ENCODE data around the gene UBE2L6.

Gene UBE2L6

DNA sequence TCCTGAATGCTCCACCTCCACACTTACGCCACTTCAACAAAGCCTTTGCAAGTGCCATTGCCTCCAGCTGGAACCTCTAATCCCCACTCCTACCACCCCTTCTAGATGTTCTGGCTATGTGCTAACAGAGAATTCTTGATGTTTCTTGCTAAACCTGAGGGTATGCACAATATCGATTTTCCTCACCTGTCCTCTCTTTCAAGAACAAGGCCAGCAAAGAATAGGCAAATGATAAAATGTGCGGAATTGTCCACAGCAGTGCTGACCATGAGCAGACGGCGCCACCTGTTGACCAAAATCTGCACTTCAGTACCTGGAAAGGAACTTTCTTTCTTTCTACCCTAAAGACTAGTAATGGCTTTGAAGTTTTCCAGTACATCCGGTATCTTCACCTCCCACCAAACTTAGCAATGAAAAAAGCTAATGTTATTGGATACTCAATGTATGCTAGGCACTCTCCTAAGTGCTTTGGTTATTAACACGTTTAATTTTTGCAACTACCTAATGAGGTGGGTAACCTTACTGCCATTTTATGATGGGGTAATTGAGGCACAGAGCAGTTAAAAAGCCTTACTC is 40.3 kb downstream of the UBE2L6 start:
- peak in 1 of 2 experiments; percentile 1 for DNase-seq

DNA sequence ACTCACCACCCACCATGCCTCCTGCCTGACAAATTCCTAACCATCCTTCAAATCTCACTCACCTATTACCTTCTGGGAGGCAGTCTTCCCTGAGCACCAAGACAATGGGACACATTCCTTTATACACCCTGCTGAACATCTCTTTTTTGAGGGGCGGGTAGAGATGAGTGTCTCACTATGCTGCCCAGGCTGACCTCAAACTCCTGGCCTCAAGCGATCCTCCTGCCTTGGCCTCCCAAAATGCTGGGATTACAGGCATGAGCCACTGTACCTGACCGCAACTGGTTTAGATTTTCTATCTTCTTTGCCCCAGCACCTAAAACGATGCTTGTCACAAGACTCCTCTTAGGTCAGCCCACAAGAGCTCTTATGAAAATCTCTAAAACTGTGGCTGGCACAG is 44.1 kb downstream of the UBE2L6 start:
- no peak for DNase-seq

DNA sequence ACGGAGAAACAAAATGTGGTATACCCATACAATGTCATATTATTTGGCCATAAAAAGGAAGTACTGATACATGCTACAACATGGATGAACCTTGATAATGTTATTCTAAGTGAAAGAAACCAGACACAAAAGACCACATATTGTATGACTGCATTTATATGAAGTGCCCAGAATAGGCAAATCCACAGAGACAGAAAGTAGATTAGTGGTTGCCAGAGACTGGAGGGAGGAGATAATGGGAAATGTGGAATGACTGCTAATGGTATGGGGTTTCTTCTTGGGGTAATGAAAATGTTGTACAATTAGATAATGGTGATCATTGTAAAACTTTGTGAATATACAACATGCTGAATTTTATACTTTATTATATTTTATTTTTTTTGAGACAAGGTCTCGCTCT is 46.4 kb downstream of the UBE2L6 start:
- no peak for DNase-seq

DNA sequence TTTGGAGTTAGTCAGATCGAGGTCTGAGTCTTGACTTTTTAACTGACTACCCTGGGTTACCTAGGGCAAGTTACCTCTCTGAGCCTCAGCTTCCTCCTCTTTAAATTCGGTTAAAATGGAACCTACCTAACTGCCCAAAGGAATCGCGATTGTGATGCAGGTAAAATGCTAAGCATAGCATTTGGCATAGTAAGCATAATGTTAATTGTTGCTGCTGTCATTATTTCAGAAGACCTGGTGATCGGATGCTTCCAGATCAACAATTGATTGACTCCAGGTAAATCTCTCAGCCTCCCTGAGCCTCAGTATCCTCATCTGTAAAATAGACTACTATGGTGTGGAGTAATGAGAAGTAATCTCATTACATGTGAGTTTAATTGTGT is 51.4 kb downstream of the UBE2L6 start:
- no peak for DNase-seq

DNA sequence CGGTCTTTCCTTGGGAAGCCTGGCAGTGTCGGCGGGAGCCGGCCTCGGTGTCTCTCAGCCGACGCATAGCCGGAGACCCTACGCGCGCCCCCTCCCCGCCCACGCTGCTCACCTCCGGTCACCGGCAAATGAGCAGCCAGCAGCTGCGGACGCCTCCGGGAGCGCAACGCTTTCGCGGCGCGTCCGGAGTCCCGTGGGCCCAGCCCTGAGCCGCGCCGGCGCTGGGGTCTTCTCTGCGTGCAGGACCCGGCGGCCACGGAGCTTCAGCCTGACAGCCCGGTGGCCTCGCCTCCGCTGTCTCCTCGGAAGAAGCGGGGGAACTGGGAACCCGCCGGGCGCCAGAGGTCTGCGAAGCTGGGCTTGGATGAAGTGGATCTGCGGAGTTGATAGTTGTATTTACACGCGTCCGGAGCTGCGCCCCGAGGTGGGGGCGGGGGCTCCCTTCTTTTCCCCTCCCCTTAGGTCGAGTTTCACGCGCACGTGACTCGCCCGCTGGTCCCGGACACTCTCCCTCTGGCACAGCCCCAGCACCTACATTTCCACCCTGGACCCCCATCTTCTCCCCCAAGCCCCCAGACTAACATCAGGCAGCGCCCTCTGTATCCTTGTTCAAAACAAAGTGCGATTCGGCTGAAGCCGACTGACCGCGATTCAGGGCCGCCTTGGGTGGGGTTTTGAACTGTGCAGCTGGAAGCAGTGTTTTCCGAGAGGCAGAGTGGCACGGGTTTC is 52.0 kb downstream of the UBE2L6 start, which contains the start of gene SLC43A1:
Gene SLC43A1 (minus strand): TSS at position 371 of the 729 bp plus-strand sequence. CDS start 1,591 bp downstream, outside the sequence.
- peak in 1 of 2 experiments; percentile 5 for DNase-seq

DNA sequence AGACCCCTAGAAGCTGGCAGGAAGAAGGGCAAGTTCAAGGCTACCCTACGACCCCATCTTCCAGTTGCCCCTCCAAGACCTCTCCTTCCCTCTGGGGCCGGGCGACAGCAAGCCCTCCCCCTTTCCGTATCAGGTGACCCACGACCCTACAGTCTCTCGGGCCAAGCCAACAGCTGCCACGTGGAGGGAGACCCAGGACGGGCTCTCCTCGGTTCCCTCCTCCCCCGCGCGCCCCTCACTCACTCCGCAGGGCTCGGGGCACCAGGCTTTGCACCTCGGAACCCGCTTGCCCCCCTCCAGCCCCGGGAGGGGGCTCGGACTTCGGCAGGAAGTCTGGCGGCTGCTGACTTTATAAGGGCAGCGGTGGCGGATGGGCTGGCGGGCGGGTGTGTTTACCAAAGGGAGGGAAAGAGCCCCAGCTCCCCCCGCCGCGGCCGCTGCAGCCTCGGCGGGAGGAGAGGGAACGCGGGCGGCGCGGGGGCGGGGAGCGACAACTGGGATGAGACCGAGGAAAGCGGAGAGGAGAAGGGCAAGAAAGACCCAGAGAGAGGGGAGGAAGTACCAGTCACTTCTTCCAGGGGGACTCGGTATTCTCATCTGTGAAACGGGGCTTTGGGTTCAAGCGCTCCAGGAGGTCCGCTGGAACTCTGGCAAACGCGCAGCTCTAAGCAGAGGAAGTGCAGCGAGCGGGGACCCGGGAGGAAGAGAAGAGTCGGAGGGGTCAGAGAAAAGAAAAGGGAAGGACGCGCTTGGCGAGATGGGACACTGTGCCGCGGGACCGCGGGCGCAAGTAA is 52.7 kb downstream of the UBE2L6 start:
- peak in 1 of 2 experiments; percentile 40 for DNase-seq

DNA sequence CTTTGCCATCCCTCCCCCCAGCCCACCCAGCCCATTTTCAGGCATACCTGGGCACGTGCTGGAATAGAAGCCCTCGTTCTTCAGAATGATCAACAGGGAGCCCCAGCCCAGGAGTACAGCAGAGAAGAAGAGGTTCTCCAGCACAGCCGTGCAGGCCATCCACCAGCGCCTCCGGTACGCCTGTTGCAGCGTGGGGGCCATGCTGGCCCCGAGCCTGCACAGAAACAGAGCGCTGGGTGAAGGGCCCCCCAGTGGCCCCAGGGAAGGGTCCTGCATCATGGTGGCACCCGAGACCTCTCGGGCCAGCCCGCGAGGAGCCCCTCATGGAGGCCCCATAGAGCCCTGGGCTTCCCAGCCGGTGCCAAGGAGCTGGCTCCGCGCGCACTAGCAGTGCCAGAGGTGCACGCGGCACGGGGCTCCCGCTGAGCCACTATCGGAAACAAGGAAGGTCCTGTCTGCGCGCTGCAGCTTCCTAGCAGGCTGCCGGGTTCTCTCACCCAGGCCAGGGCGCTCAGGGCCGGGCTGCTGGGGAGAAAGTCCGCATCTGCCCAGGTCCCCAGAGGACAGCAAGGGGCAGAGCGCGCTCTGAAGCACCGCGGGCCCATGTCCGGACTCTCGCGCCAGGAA is 53.4 kb downstream of the UBE2L6 start:
- DNase-seq: no peak

DNA sequence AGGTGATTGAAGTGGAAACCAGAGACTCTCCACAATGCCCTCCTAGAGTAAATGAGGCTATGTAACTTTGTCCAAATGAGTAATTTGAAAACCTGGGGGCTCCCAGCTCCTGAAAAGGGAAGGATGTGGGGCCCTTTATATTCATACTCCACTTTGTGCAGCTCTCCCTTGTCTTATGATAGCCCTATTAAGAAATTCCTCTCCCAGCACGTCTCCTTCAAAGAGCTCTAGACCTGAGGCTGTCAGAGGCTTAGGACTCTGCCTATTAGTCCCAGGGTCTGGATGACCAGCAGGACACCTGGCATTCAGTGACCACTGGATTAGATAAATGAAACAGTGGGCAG is 54.0 kb downstream of the UBE2L6 start:
- DNase-seq: no peak

DNA sequence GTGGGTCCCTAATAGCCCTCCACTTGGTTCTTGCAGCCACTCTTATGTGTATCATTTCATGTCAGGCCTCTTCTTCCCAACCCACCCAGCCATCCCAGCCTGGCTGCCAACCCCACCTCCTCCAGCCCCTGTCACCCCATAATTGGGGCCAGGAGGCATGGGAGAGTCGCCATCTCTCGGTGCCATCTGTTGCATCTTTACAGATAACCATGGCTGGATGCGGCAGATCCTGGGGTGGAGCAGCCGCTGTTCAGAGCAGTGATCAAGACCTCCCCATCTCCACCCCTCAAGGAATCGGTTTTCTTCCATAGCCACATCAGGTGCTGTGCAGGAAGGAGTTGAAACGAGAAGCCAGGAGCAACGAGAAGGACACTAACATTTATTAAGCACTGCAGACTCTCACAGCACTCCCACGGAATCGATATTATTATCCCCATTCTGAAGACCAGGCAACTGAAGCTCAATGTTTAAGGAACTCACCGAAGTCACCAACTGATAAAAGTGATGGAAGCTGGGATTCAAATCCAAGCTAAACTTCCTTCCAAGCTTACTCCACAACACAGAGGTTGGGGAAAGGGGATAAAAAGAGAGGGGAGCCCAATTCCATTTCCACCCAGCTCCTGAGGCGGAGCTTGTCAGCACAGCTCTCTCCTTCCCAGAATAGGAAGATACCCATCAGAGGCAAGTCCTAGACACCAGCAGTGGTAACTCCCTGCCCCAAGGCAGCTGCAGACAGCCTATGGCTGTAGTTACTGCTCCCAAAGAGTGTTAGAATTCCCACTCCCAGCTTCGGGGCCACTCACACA is 54.6 kb downstream of the UBE2L6 start:
- DNase-seq: no peak

DNA sequence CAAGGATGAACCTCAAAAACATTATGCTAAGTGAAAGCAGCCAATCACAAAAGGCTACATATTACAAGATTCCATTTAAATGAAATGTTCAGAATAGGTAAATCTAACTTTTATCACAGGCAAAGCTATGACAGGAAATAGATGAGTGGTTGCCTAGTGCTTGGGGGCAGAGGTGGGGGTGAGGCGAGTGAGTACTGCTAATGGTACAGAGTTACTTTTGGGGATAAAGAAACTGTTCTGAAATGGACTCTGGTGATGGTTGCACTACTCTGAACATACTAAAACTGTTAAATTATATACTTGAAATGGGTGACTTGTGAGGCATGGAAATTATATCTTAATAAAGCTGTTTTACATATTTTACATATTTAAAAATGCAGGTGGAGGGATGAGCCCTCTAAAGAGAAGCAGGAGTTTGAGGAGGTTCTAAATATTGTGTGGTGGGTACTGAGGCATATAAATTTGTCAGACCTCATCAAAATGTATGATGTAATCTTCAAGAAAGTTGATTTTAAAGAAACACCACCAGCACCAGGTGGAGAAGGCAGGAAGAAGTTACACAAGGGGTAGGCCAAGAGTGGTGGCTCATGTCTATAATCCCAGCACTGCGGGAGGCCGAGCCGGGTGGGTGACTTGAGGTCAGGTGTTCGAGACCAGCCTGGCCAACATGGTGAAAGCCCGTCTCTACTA is 55.6 kb downstream of the UBE2L6 start:
- DNase-seq: no peak

DNA sequence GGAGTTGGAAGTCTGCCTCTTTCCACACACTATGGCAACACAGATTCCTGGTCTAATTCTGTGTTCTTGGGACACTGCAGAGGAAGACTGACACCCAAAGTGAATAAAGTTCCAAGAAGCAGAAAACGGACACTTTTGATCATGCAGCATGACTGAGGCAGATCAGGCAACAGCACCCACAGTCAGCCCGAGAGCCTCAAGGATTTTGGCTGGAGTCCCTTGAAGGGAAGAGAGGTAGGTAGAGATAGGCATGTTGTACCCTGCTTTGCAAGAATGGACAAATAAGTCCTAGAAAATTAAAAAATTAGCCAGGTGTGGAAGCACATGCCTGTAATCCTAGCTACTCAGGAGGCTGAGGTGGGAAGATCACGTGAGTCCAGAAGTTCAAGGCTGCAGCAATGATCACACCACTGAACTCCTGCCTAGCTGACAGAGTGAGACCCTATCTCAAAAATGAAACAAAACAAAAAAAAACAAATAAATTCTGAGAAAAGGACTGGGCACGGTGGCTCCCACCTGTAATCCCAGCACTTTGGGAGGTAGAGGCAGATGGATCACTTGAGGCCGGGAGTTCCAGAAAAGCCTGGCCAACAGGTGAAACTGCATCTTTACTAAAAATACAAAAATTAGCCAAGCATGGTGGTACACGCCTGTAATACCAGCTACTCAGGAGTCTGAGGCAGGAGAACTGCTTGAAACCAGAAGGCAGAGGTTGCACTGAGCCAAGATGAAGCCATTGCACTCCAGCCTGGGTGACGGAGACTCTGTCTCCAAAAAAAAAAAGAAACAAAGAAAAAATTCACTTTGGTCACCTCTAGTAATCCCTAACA is 58.9 kb downstream of the UBE2L6 start:
- DNase-seq: no peak

DNA sequence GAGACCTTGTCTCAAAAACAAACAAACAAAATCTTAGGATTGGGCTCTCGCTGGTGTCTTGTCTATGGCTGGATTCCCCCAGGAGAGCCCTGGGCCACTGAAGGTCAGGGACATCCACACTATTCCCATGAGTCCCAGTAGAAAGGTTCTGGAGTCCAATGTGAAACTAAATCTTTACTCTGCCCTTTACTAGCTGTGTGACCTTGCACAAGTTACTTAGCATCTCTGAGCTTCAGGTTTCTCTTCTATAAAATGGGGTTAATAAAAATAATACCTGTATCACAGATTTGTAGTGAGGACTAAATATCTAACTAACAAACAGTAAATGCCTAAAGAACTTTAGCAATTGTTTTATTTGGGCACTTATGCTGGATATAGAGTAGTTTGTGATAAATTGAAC is 61.0 kb downstream of the UBE2L6 start:
- DNase-seq: no peak

DNA sequence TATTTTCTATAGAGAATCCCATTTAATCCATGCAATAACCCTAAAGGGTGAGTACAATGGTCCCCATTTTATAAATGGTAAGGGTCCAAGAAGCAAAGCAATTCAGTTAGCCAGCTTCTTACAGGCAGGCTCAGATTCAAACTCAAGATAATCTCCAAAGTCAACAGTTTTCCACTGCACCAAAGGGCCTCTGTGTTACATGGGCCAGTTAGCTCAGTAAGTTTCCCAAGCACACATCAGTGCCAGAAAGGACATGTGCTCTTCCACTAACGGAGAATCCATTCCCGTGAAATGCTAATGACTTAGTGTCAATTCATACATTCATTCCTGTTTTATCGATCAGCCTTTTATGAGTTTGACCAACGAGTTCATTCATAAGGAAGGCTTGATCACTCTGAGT is 63.0 kb downstream of the UBE2L6 start:
- no peak for DNase-seq

DNA sequence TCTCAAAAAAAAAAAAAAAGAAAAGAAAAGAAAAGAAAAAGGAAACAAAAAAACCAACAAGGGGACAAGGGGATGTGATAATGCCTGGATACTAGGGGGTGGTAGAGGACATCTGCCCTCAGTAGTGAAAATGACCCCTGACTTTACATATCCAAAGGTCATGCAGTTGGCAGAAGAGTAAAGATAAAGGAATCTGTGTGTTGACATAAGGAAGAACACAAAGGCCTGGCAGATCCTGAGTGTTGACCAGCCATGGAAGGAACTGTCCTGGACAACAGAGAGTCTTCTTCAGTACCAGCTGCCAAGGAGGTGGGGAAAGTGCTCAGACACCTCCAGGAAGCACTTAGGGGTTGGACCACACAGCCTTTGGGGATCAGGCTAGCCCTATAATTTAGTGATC is 64.6 kb downstream of the UBE2L6 start:
- DNase-seq: no peak

DNA sequence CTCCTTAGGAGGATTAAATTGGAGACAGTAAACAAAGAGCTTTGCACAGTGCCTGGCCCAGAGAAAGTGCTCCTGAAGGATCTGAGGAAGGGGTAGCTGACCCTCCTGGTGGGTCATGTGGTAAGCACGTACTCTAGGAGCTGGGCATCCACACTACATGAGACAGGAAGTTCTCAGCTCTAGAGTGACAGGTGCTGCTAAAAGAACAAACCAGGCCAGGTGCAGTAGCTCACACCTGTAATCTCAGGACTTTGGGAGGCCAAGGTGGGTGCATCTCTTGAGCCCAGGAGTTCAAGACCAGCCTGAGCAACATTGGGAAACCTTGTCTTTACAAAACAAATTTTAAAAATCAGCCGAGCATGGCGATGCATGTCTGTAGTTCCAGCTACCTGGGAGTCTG is 65.1 kb downstream of the UBE2L6 start:
- no peak for DNase-seq

DNA sequence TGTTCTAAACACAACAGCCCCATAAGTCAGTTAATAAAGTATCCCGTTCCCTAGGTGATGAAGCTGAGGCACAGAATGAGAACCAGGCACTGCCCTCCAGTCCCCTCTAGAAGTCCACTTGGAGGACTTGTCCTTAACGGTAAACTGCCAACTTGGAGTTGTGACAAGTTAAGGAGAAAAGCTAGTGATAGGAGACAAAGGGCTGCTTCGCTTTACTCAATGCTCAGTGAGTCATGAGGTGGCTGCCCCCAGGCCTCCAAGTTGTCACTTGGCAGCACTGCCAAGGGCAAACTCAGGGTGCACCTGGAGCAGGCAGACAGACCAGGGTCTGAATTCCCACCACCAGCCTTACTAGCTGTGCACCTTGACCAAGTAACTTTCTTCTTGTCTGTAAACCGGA is 65.5 kb downstream of the UBE2L6 start:
- DNase-seq: no peak

Data from SHP77 (cell line).